HG03460 (cell line): ENCODE measurements around the gene GPER1.
"Not testable (repeated sequence)": the region's sequence is repeated elsewhere in the genome, so short reads cannot be mapped to it uniquely, and the experiment has no call there.

Experiments used
- ATAC-seq: cut with Tn5 transposase; IDR thresholded peaks from one replicate; pipeline ENCODE4 v1.9.1; 2021; ENCODE audit not compliant: unreplicated experiment

The GPER1 gene

GRCh38 chr7:1140476-1141104 is 52.7 kb downstream of the GPER1 start:
- no peak for ATAC-seq

DNA sequence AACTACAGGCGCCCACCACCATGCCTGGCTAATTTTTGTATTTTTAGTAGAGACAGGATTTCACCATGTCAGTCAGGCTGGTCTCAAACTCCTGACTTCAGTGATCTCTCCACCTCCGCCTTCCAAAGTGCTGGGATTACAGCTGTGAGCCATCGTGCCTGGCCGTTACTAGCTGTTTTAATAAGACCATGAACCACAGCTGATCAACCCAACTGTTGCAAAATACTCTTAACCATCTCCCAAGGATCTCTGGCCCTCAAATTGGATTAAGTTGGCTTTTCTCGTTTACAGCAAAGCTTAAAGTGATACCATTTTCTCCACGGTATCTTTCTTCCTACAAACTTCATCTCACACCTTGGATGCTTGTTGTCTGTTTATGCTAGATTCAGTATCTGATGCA is 53.7 kb downstream of the GPER1 start:
- no peak for ATAC-seq

DNA sequence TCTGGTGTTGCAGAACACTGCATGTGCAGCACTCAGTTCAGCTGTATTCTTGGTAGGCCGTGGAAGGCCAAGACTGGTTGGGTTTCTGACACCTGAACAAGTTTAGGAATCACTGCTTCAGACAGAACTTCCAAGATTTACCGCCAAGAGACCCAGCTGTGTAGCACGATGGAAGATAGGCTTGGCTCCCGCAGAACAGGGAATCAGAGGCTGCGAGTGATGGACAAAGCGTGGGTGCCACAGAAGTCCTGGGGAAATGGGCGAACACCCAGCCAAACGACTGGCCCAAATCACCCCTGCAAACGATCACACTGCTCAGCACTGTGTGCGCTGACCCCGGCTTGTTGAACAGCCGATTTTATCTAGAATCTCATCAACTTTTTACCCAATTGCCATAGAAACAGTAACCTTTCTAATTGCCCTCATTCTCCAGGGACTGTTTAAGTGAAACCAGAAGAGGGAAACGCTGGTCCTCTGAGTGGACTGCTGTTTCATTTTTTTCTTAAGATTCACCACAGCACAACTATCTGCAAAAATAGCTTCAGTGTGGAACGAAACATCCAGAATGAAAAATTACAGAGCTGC is 54.2 kb downstream of the GPER1 start:
- ATAC-seq, result no peak

GRCh38 chr7:1143031-1143430 is 55.1 kb downstream of the GPER1 start:
- ATAC-seq, result not testable (repeated sequence)
